GM10266 (cell line): Measurements from ENCODE around the gene SPTBN1.

ENCODE experiments used
- DNase-seq: peaks from one replicate; pipeline ENCODE4 v3.0.0; 2012; ENCODE audit errors: extremely low spot score
- TF ChIP-seq, protein P1 (sequence below): IDR thresholded peaks from 2 replicates; pipeline ENCODE4 v1.5.1; 2012; ENCODE audit warnings: mild to moderate bottlenecking, low read depth; ENCODE audit not compliant: control insufficient read depth, insufficient read depth; ENCODE audit errors: missing control alignments

Gene SPTBN1

DNA sequence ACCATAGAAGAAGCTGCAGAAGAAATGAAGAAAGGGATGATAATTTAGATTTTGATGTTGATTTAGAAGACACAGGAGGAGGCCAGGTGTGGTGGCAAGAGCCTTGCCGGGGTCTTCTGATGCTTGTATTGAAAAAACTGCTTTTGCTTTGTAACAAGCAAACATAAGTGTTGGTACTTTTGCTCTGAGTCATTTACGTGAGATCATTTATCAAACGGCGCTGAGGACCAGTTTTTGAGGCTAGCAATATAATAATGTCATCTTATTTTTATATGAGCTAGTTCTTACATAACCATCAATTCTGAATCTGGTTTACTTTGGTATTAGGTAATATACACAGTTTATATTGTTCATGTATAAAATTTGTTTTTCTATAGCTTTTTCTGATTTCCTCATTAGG is 30.6 kb downstream of the SPTBN1 start:
- TF ChIP-seq, protein P1, sequence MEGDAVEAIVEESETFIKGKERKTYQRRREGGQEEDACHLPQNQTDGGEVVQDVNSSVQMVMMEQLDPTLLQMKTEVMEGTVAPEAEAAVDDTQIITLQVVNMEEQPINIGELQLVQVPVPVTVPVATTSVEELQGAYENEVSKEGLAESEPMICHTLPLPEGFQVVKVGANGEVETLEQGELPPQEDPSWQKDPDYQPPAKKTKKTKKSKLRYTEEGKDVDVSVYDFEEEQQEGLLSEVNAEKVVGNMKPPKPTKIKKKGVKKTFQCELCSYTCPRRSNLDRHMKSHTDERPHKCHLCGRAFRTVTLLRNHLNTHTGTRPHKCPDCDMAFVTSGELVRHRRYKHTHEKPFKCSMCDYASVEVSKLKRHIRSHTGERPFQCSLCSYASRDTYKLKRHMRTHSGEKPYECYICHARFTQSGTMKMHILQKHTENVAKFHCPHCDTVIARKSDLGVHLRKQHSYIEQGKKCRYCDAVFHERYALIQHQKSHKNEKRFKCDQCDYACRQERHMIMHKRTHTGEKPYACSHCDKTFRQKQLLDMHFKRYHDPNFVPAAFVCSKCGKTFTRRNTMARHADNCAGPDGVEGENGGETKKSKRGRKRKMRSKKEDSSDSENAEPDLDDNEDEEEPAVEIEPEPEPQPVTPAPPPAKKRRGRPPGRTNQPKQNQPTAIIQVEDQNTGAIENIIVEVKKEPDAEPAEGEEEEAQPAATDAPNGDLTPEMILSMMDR = no peak
- no peak for DNase-seq

DNA sequence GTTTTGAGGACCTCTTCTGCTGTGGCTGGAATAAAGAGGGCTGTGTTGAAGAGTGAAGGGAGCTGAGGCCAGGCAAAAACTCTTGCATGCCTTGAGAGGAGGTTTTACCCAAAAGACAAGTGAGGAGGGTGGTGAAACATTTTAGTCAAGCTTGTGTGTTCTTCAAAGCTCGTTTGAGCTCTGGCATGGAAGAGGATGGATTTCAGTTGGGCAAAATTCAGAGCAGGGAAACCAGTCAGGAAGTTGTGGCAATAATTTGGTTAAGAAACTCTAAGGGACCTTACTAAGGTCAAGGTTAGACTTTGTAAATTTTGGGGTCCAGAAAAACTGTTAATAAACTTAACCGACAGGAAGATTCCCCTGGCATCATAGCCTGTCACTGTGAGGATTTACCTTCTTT is 34.7 kb downstream of the SPTBN1 start:
- no peak for DNase-seq
- TF ChIP-seq, protein P1 = no peak

DNA sequence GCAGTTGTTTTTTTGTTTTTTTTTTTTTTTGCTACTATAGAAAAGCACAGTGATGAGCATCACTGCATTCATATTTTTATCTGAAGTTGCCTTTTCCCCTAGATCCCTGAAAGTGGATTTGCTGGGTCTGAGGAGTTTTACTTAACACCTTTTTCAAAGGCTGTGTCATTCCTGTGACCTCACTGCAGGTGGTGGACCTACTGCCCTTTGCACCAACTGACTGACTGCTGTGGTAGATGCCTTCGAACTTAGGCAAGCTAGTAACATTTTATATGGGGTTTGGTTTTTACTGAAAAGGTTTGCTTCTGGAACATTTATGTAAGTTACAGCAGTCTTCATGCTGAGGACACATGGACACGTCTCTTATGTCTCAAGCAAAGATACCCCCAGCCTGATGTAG is 36.2 kb downstream of the SPTBN1 start:
- DNase-seq = no peak
- TF ChIP-seq, protein P1 = no peak

DNA sequence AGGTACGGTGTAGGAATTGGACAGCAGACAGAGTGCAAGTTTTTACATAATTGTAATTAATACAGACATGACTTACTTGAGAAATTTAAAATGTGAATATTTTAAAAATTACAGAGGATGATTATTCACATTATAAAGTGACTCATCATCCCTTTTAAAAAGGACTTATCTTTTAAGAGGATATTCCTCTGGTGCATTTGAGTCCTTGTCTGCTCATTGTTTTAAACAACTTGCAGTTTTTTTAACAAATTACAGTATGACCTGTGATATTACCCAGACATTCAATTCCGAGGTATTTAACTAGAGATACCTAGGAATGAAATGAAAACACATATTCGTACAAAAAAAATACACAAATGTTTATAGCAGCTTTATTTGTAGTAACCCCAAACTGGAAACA is 38.0 kb downstream of the SPTBN1 start:
- TF ChIP-seq, protein P1 = no peak
- DNase-seq = no peak

DNA sequence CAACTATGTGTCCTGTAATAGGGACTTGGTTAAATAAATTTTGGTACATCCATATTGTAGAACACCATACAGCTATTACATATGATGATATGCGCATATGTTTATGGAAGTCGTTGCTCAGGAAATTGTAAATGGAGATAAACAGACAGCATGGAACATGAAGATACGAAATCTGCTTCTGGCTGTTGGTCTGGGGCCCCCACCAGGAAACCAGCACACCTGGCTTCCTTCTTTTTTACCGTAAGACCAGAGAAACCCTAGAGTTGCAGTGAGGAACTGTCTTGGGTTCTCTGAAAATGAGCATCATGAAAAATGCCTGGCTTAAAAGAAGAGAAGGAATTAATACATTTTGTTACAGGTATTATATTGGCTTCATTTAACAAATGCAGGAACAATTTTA is 40.8 kb downstream of the SPTBN1 start:
- no peak for DNase-seq
- TF ChIP-seq, protein P1 = no peak

DNA sequence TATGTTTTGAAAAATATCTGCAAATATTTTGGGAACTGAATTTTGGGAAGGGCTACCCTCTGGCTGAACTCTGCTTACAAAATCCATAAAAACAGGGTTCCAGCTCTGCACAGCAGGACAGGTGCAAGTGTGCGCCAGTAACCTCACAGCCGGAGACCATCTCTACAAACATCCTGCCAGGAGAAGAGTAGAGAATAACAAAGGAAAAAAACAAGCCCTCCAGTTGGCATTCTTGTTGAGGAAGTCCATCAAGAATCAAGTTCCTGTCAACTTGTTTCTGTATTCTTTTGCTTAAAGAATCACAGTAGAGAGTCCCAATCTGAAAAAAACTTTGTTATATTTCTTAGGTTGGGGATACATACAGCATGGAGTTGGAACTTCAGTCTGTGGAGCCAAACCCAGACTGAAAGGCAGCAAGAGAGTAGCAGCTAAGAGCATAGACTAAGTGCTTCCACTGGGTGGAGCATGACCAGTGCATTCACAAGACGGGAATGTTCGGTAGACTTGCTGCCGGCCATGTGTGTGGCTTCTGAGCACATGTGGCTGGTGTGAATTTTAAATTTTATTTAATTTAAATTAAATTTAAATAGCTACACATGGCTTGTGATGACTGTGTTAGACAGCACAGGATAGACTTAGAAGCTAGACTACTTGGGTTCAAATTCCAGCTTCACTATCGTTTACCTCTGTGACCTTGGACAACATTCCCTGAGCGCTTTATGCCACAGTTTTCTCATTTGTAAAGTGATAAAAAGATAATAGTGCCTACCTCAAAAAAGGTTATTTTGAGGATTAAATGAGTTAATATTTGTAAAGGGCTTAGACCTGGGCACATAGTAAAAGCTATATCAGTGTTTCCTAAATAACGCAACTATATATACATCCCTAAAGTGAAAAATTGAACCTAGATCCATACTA is 41.9 kb downstream of the SPTBN1 start:
- DNase-seq = no peak
- TF ChIP-seq, protein P1 = no peak

DNA sequence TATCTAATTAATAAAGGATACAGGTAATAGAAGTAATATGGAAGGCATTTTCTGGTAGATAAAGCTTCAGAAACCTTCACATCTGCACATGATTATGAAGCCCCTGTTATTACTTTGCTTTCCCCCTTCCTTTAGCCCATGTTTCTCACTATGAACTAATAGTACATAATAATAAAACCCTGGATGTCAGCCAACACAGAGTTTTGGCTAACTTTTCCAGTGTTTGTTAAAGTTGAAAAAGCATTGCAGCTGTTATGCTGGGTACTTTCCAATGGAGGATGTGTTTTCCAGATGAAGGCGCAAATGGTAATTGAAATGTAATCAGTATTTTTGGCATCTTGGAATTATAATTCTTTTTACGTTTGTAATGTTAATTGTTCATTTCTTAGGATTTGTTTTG is 43.5 kb downstream of the SPTBN1 start:
- TF ChIP-seq, protein P1 = no peak
- DNase-seq = no peak
